ES-I3 (cell line): ENCODE data around the gene TMCC1.
"Not testable (repeated sequence)": the region's sequence is repeated elsewhere in the genome, so short reads cannot be mapped to it uniquely, and the experiment has no call there.

Source experiments
- H3K36me3 ChIP-seq: 2 replicates; pipeline ENCODE4 v1.6.1; 2013; ENCODE audit warnings: mild to moderate bottlenecking, low read length, control low read depth, moderate library complexity; ENCODE audit not compliant: insufficient read depth
- H3K4me1 ChIP-seq: 2 replicates; pipeline ENCODE4 v1.6.1; 2013; ENCODE audit warnings: mild to moderate bottlenecking, control low read depth, low read length; ENCODE audit not compliant: insufficient read depth
- H3K9ac ChIP-seq: 2 replicates; pipeline ENCODE4 v1.6.1; 2013; ENCODE audit warnings: low read depth, mild to moderate bottlenecking, low read length, moderate library complexity
- H3K9me3 ChIP-seq: 2 replicates; pipeline ENCODE4 v1.6.1; 2013; ENCODE audit warnings: mild to moderate bottlenecking, low read length, moderate library complexity; ENCODE audit not compliant: control insufficient read depth, insufficient read depth

TMCC1 gene

GRCh38 chr3:129836381-129837064 lies 57.0 kb downstream of the TMCC1 start:
- Histone ChIP-seq H3K4me1 (peaks cover 19% of the 10 kb centered on the region), H3K9ac (no peak overlapping the region), H3K9me3 (no peaks in the 10 kb centered on the region; the same call in 1 of the 2 replicates), H3K36me3 (no peaks in the 10 kb centered on the region)

DNA sequence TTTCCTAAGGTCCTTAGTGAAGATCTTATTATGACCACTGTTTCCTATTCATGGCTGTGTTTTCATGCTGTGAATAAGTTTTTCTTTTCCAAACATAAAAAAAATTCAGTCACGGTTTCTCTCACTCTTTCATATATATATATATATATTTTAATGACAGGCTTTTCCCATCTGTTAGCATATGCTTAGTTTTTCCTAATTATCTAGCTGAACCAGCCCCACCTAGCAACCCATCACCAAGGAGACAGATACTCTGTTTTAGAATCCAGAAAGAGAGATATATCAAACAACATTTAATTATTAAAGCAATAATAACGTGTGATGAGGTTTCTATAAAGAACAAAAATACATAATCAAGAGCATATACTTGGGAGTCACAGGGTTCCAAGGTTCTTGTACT lies 58.3 kb downstream of the TMCC1 start:
- Histone ChIP-seq H3K36me3 (no peaks in the 10 kb centered on the region), H3K9ac (no peak overlapping the region), H3K4me1 (peaks cover 19% of the 10 kb centered on the region), H3K9me3 (no peaks in the 10 kb centered on the region)

DNA sequence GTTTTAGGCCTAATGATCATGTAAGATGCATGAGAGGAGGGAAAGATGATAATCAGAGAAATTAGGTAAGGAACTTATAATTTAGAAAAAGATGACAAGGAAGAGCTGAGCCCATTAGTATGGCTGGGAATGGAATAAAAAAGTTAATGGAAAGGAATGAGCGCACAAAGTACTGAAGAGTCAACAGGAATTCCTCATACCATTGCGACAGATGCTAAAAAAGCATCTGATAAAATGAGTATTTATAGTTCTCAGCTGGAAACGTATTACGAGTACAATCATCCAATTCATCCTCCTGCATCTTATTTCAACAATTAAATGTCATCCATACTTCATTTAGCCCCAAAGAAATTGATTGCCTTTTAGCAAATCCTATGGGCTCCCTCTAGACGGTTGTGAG lies 58.9 kb downstream of the TMCC1 start:
- Histone ChIP-seq H3K36me3 (no peaks in the 10 kb centered on the region), H3K9me3 (no peaks in the 10 kb centered on the region), H3K9ac (no peak overlapping the region), H3K4me1 (peaks cover 19% of the 10 kb centered on the region)

DNA sequence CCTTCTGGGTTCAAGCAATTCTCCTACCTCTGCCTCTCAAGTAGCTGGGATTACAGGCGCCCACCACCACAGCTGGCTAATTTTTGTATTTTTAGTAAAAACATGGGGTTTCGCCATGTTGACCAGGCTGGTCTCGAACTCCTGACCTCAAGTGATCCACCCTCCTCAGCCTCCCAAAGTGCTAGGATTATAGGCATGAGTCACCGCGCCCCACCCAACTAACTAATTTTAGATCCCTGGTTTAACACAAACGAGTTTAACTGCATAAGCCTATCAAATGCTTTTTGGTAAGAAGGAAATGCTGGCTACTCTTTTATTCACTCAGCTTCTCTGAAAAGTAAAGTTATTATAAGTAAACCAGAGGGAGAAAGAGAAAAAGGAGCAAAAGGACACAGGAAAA lies 61.6 kb downstream of the TMCC1 start:
- H3K36me3 ChIP-seq, H3K9ac ChIP-seq, H3K9me3 ChIP-seq: not testable (repeated sequence)
- H3K4me1 ChIP-seq: peaks cover 12% of the 10 kb centered on the region

GRCh38 chr3:129831503-129831902 lies 62.0 kb downstream of the TMCC1 start:
- no peak overlapping the region for H3K9ac ChIP-seq

GRCh38 chr3:129829640-129830039 lies 63.9 kb downstream of the TMCC1 start:
- H3K9ac ChIP-seq: no peak overlapping the region
- no peaks in the 10 kb centered on the region for H3K36me3 ChIP-seq
- no peaks in the 10 kb centered on the region for H3K9me3 ChIP-seq
- H3K4me1 ChIP-seq: peaks cover 6% of the 10 kb centered on the region; the same call in 1 of the 2 replicates

More at GRCh38 chr3:129831503-129831902, 62.0 kb downstream of the TMCC1 start:
- no peaks in the 10 kb centered on the region for H3K36me3 ChIP-seq
- no peaks in the 10 kb centered on the region for H3K9me3 ChIP-seq
- H3K4me1 ChIP-seq: peaks cover 8% of the 10 kb centered on the region

DNA sequence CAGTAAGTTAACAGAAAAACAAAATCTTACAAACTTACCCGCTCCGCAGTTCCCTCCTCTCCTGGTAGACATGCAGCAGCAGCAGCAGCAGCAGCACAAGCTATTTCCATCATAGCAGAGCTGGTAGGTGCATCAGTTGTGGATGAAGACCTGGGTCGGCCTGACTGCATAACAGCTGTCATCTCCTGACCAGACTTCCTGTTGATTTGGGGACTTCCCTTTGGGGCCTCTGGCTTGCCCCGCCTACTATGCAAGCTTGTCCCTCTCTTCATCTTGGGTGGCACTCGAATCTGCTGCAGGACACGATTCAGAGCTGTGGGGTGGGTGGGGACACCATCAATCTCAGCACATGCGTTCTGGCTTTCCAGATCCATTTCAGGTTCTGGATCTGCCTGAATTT lies 65.7 kb downstream of the TMCC1 start:
- H3K9ac ChIP-seq: no peak overlapping the region
- no peaks in the 10 kb centered on the region for H3K36me3 ChIP-seq
- H3K9me3 ChIP-seq: no peaks in the 10 kb centered on the region
- peaks cover 3% of the 10 kb centered on the region; the same call in 1 of the 2 replicates for H3K4me1 ChIP-seq

DNA sequence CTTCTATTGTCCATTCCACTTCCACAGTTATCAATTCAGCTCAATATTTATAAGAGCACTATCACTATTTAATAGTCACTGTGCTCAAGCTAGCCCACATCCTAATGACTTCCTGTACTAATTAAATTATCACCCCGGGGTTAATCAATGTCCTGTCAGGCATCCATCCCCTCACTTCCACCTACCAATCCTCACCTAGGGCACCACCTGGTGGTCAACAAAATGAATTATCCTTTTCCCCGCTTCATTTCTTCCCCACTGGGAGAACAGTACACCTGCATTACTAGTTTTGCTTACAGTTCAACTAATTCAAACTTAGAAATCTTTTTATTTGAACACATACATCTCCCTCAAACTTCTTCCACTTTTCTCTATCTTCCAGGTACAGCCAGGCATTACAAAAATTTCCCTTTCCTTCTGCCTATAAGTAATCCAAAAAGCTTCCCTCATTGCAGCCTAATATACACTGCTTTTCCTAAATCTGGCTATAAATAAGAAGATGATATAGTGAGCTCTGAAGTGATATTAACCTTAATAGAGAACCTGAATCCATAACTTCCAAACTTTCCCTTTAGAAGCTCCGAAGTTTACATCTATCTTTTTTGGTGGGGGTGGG lies 68.5 kb downstream of the TMCC1 start:
- Histone ChIP-seq H3K9me3 (no peaks in the 10 kb centered on the region), H3K4me1 (no peaks in the 10 kb centered on the region; the same call in 1 of the 2 replicates)

GRCh38 chr3:129822679-129823078 lies 70.8 kb downstream of the TMCC1 start:
- H3K4me1 ChIP-seq: no peaks in the 10 kb centered on the region
- no peak overlapping the region for H3K9ac ChIP-seq
- peaks cover 3% of the 10 kb centered on the region for H3K36me3 ChIP-seq
- no peaks in the 10 kb centered on the region for H3K9me3 ChIP-seq

More for the DNA sequence above, 68.5 kb downstream of the TMCC1 start:
- Histone ChIP-seq H3K36me3 (peaks cover 3% of the 10 kb centered on the region), H3K9ac (no peak overlapping the region)

DNA sequence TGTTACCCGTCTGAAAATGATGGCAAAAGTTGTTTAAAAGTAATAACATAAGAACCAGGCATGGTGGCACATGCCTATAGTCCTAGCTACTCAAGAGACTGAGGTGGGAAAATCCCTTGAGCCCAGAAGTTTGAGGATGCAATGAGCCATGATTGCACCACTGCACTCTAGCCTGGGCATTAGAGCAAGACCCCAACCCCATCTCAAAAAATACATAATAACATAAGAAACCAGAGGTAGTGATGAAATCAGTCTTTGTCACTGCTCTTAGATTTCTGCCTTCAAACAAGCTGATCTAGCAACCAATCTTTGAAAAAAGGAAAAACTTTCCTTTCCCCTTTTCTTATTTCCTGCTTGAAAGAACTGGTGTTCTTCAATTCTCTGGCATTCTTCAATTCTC lies 71.3 kb downstream of the TMCC1 start:
- Histone ChIP-seq H3K9ac (no peak overlapping the region), H3K9me3 (no peaks in the 10 kb centered on the region), H3K4me1 (no peaks in the 10 kb centered on the region), H3K36me3 (peaks cover 3% of the 10 kb centered on the region)

- Histone ChIP-seq H3K4me1 (no peaks in the 10 kb centered on the region), H3K9me3 (no peaks in the 10 kb centered on the region), H3K9ac (no peak overlapping the region), H3K36me3 (peaks cover 3% of the 10 kb centered on the region)
These were observed 72.9 kb downstream of the TMCC1 start for GRCh38 chr3:129820587-129820986.

- Histone ChIP-seq H3K36me3 (no peaks in the 10 kb centered on the region), H3K4me1 (no peaks in the 10 kb centered on the region), H3K9ac (no peak overlapping the region), H3K9me3 (no peaks in the 10 kb centered on the region)
These were observed 80.9 kb downstream of the TMCC1 start for GRCh38 chr3:129812589-129812988.

DNA sequence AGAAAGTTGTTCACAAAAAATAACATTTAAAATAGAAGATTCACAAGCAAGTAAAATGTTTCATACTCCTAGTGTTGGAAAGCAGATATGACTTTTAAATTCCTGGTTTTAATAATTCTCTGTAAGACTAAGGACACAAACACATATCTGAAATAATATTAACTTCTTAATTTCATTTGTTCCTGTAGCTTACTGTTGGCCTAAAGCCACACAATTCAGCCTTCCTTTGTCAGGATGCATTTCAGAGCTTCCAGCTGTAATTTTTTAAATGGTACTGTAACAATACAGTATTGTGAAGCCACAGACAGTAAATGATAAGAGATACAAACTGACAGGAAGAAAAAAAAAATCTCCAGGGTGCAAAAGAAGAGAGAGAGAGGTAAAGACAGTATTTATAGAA lies 84.2 kb downstream of the TMCC1 start:
- Histone ChIP-seq H3K9ac (no peak overlapping the region), H3K36me3 (no peaks in the 10 kb centered on the region), H3K9me3 (no peaks in the 10 kb centered on the region), H3K4me1 (no peaks in the 10 kb centered on the region)

- Histone ChIP-seq H3K36me3 (no peaks in the 10 kb centered on the region), H3K9ac (no peak overlapping the region), H3K4me1 (peaks cover 19% of the 10 kb centered on the region), H3K9me3 (no peaks in the 10 kb centered on the region)
These were observed 97.4 kb downstream of the TMCC1 start for GRCh38 chr3:129796146-129796545.
